GM12865 (cell line): ENCODE results near the gene UCHL1.
"Not testable (repeated sequence)": the region's sequence is repeated elsewhere in the genome, so short reads cannot be mapped to it uniquely, and the experiment has no call there.

Experiments used
- DNase-seq: peaks from one replicate; pipeline ENCODE4 v3.0.0; 2010; ENCODE audit warnings: low read depth
- H3K4me3 ChIP-seq: 2 replicates; pipeline ENCODE4 v1.5.1; 2011; ENCODE audit warnings: mild to moderate bottlenecking, low read depth, low read length, control low read depth
- CTCF ChIP-seq: IDR thresholded peaks from 2 replicates; pipeline ENCODE4 v1.5.1; 2011; ENCODE audit warnings: low read length, control low read depth, low read depth, inconsistent platforms; ENCODE audit not compliant: insufficient read depth; ENCODE audit errors: missing control alignments

UCHL1 gene

GRCh38 chr4:41308398-41308797, 51.7 kb downstream of the UCHL1 start:
- TF ChIP-seq CTCF: no peak
- DNase-seq: no peak
- no peak overlapping the region for H3K4me3 ChIP-seq

DNA sequence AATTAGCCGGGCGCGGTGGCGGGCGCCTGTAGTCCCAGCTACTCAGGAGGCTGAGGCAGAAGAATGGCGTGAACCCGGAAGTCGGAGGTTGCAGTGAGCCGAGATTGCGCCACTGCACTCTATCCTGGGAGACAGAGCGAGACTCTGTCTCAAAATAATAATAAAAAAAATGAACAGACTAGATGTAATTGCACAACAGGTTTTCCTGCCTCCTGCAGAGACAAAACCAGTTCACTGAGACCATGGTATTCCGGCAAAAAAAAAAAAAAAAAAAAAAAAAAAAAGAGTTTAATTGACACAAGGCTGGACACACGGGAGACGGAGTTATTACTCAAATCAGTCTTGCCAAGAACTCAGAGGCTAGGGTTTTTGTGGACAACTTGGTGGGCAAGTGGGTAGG, 58.7 kb downstream of the UCHL1 start:
- not testable (repeated sequence) for DNase-seq, H3K4me3 ChIP-seq

DNA sequence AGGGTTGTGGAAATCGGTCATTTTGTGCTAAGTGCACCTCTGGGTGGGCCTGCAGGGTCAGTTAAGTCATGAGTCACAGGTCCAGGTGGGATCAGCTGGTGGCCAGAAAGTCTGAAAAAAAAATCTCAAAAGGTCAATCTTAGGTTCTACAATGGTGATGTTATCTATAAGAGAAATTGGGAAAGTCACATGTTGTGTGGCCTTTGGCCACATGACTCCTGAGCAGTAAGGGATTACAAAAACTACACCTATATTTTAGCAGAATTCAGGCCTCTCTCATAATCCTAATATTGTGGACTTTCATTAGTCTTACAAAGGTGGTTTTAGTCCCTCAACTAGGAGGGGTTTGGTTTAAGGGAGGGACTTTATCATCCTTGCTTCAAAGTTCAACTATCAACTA, 59.1 kb downstream of the UCHL1 start:
- DNase-seq: no peak
- no peak for TF ChIP-seq CTCF
- no peak overlapping the region for H3K4me3 ChIP-seq
